Activated CD8-positive, alpha-beta memory T cell treated with anti-CD3 and anti-CD28 coated beads, Interleukin-2, amount 10 ng/mL, durations not matched to agents 7 days and 5 days (primary cell): ENCODE measurements around the gene APOL2. TPM values are rescaled to one million over a fixed set of nuclear protein-coding genes. Genes with fewer than 3 reads are reported as not detected.
"Not testable (repeated sequence)": the region's sequence is repeated elsewhere in the genome, so short reads cannot be mapped to it uniquely, and the experiment has no call there.

ENCODE experiments used
- ATAC-seq: fragments of 150-1000 bp; cut with Tn5 transposase; one replicate; pipeline ENCODE4 v1.10.0; 2021; ENCODE audit warnings: moderate library complexity
- CTCF ChIA-PET: fragments of 350-600 bp; sonication (Branson Sonifier 250); formaldehyde crosslinking; loops from one replicate; lab custom pipeline; 2021; ENCODE audit warnings: antibody characterized with exemption; lab: Charles Lee
- DNase-seq: peaks from one replicate; pipeline ENCODE4 v3.0.0-alpha.2; 2020
- H3K27ac Mint-ChIP-seq: one replicate; pipeline ENCODE4 v1.8.0; 2021; ENCODE audit warnings: mild to moderate bottlenecking, mixed read lengths
- H3K27me3 Mint-ChIP-seq: one replicate; pipeline ENCODE4 v1.8.0; 2021; ENCODE audit warnings: mixed read lengths
- H3K36me3 Mint-ChIP-seq: one replicate; pipeline ENCODE4 v1.8.0; 2021; ENCODE audit warnings: mild to moderate bottlenecking, mixed read lengths
- H3K4me1 Mint-ChIP-seq: one replicate; pipeline ENCODE4 v1.8.0; 2021; ENCODE audit warnings: mixed read lengths
- H3K4me3 Mint-ChIP-seq: one replicate; pipeline ENCODE4 v1.8.0; 2021; ENCODE audit warnings: mild to moderate bottlenecking, moderate library complexity, mixed read lengths
- H3K9me3 Mint-ChIP-seq: one replicate; pipeline ENCODE4 v1.8.0; 2022; ENCODE audit warnings: low read depth, mixed read lengths
- total RNA-seq, 2 experiments: library from RNA; stranded (reverse); gene quantifications; one replicate each; pipeline ENCODE4 v1.2.3, GENCODE V29; 2021

APOL2 gene
- total RNA-seq, 2 experiments from 2014 or later, result 82.6 to 86.4 TPM

DNA sequence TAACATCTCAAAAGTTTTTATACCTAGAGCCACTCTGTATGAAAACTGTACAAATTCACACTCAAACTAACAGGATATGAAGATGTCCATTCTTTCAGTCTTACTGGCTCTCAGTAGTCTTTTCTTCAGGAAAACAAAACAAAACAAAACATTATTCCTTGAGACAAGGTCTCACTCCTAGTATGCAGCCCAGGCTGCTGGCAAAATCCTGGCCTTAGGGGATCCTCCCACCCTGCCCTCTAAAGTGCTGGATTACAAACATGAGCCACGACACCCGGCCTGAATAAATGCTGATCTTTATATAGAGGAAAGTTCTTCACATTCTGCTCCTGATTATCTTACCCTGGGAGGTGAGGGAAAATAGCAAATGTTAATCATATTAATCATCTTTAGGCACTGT lies 5.1 kb downstream of the APOL2 start:
- Mint-ChIP-seq H3K4me1 (peaks cover 59% of the 10 kb centered on the region), H3K27me3 (no peaks in the 10 kb centered on the region), H3K27ac (peak overlapping the region; percentile 39), H3K9me3 (peaks cover 6% of the 10 kb centered on the region), H3K4me3 (no peak overlapping the region), H3K36me3 (peaks cover 73% of the 10 kb centered on the region)
- DNase-seq (no peak), ATAC-seq (no peak)
- CTCF ChIA-PET, result interaction anchor here (1.1 to 7.6 kb wide), 2 partner anchors 18 to 52 kb away, joined by 3 to 67 read pairs; partner anchors contain the start of gene APOL1

DNA sequence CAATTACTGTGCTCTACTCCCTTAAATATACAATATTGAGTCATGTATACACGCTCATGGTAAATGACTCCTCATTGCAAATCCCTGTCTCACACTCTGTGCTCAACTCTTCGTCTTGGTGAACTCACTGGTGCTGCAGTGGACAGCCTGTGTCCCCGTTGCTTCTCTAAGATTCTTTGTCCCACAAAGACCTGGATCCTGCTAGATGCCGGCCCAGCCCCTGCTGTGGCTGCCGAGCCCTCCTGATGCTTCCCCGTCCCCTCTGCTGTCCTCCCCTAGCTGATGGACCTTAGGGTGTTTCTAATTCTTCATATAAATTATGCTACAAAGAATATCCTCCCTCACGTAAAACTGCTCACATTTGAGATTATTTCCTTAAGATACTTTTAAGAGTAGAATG lies 5.5 kb downstream of the APOL2 start:
- Mint-ChIP-seq H3K36me3 (peaks cover 70% of the 10 kb centered on the region), H3K27ac (no peak overlapping the region), H3K27me3 (no peaks in the 10 kb centered on the region), H3K4me1 (peaks cover 59% of the 10 kb centered on the region), H3K4me3 (no peak overlapping the region), H3K9me3 (peaks cover 6% of the 10 kb centered on the region)
- DNase-seq, result no peak
- ATAC-seq, result no peak
- CTCF ChIA-PET, result interaction anchor here (1.1 kb wide), 1 partner anchor 53 kb away, joined by 3 read pairs; no protein-coding TSS in a partner anchor

DNA sequence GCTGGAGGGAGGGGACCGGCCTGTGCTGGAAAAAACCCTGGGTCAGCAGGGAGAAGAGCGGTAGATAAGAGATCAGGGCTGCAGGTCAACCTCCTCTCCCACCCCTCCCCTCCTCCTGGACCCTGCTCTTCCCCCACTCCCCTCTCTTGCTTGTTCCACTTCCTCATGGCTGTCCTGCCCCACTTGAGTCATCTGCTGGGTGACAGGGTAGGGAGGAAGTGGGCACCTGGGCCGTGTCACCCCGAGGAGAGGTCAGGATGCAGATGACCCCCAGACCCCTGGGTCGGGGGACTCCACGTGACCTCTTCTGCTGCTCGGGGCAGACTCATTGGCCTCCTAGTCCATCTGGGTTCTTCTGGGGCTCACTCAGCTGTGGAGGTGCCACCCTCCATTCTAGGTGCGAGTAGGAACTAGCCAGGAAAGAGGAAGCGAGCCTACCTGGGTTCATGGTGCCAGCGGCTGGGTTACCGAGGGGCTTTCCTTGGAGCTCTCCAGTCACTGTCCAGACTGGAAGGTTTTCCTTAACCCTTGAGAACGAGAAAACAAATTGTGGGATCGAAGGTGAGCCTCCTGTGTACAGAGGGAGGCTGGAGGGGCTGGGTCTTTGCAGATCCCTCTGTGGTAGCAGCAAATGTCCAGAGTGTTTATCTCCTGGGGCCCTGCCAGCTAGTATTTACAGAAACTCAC lies 6.5 kb downstream of the APOL2 start:
- Mint-ChIP-seq H3K27me3 (no peaks in the 10 kb centered on the region), H3K4me1 (peaks cover 62% of the 10 kb centered on the region), H3K36me3 (peaks cover 72% of the 10 kb centered on the region), H3K4me3 (no peak overlapping the region), H3K9me3 (peaks cover 6% of the 10 kb centered on the region), H3K27ac (peak overlapping the region; percentile 3)
- DNase-seq (no peak), ATAC-seq (no peak)
- CTCF ChIA-PET, result interaction anchor here (1.2 kb wide), 1 partner anchor 17 kb away, joined by 3 read pairs; no protein-coding TSS in a partner anchor

DNA sequence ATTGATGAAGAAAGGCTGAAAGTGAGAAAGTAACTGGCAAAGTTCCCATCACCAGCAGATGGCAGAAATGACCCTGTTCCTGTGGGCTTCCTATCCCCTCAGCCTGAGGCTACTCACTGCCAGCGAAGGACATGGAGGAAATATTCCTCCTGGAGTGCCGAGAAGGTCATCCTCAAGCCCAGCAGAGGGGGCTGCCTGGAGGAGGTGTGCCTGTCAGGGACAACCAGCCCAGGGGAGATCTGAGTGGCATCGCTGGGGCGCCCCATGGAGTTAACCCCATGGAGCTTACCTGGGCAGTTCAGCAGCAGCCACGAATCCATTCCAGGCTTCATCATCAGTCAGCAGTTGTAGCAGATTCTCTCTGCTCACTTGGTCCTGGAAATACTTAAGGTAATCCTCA lies 8.3 kb downstream of the APOL2 start:
- ATAC-seq, result not testable (repeated sequence)

DNA sequence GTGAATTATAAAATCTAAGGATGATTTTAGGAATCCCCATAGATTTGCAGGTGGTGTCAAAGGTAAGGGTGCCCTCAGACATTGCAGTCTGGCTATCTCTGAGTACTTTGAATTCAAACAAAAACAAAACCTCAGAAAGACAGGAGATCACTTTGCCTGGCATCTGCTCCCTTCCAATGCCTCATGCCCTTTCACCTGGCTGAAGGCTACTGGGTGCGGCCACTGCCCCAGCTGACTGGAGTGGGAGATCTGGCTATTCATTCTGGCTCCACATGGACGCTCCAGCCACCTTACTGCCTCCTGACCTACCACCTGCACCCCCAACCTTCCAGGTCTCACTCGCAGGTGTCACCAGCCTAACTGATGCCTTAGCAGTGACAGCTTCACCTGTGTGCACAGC lies 9.7 kb downstream of the APOL2 start:
- H3K27me3 Mint-ChIP-seq, ATAC-seq, H3K27ac Mint-ChIP-seq, H3K4me3 Mint-ChIP-seq, H3K9me3 Mint-ChIP-seq, CTCF ChIA-PET: not testable (repeated sequence)
- H3K36me3 Mint-ChIP-seq, result peaks cover 54% of the 10 kb centered on the region
- H3K4me1 Mint-ChIP-seq, result peaks cover 37% of the 10 kb centered on the region
- peak; percentile 18 for DNase-seq

More for the DNA sequence above, 8.3 kb downstream of the APOL2 start:
- Mint-ChIP-seq H3K4me1 (peaks cover 51% of the 10 kb centered on the region), H3K27ac (peak overlapping the region; percentile 26), H3K36me3 (peaks cover 68% of the 10 kb centered on the region)
- CTCF ChIA-PET, H3K4me3 Mint-ChIP-seq, H3K9me3 Mint-ChIP-seq, DNase-seq, H3K27me3 Mint-ChIP-seq: not testable (repeated sequence)

DNA sequence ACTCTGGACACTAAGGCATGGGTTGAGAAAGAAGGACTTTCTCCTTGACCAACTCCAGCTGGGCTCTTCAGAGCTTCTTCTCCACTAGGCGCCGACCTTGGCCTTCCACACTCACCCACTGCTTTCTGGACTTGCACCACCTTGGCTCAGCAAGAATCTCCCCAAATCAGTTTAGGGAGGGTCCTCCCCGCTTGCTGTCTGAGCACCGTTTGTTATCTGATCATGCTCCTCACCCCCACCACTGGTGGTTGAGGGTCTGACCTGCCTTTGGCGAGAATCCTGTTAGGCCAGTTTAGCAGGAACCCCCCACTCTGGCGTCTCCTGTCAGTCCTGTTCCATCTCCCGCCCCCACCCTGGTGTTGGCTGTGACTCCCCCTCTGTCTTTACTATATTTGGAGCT lies 10.4 kb downstream of the APOL2 start:
- Mint-ChIP-seq H3K4me3 (no peak overlapping the region), H3K27me3 (no peaks in the 10 kb centered on the region), H3K27ac (no peak overlapping the region), H3K4me1 (peaks cover 31% of the 10 kb centered on the region), H3K9me3 (no peaks in the 10 kb centered on the region), H3K36me3 (peaks cover 49% of the 10 kb centered on the region)
- ATAC-seq (no peak), DNase-seq (peak; percentile 19)
- CTCF ChIA-PET, result interaction anchor here (1.6 to 3.2 kb wide), 2 partner anchors 9 to 34 kb away, joined by 5 to 19 read pairs; partner anchors contain the start of gene APOL2

DNA sequence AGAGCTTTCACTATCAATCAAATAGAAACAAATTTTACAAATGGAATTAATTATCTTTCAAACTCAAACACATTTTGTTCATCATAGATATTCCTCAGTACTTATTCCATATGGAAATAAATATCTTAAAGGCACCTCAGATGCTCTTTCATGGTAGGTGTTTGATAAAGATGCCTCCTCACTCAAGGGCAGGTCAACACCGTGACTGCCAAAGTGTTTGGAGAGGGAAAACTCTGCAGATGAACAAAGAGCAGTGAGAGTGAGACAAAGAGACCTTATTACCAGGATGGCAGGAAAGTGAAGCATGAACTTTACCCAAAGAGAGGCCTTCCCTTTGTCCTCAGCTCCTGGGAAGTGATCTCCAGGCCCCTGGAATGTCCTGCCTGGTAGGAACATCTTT lies 11.0 kb downstream of the APOL2 start:
- H3K4me3 Mint-ChIP-seq, H3K27ac Mint-ChIP-seq, ATAC-seq, H3K9me3 Mint-ChIP-seq, H3K27me3 Mint-ChIP-seq: not testable (repeated sequence)
- DNase-seq, result peak; percentile 0
- CTCF ChIA-PET, result interaction anchor here (0.8 to 3.2 kb wide), 6 partner anchors 10 to 242 kb away, joined by 3 to 19 read pairs (median 4); partner anchors contain the start of gene APOL2
- H3K4me1 Mint-ChIP-seq, result peaks cover 25% of the 10 kb centered on the region
- peaks cover 45% of the 10 kb centered on the region for H3K36me3 Mint-ChIP-seq

DNA sequence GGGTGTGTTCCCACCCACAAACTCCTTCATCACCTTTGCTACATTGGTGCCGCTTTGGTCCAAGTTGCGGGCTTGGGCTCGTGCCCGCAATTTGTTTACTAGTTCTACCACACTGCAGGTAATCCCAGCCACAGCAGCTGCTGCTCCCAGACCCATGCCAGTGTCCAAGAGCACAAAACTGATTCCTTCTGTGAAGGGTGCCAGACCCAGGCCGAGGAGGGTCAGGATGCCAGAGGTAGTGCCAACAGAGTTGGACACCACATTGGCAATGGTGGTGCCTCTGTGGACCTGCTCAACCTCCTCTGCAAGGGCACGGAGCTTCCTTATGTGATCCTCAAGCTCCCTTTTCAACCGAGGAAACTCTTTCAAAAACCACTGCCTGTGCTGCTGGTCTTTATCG lies 11.5 kb downstream of the APOL2 start:
- Mint-ChIP-seq H3K4me3 (no peak overlapping the region), H3K27ac (no peak overlapping the region), H3K27me3 (no peaks in the 10 kb centered on the region), H3K9me3 (no peaks in the 10 kb centered on the region), H3K4me1 (peaks cover 21% of the 10 kb centered on the region), H3K36me3 (peaks cover 44% of the 10 kb centered on the region)
- ATAC-seq, result no peak
- no peak for DNase-seq
- CTCF ChIA-PET, result interaction anchor here (0.7 to 3.2 kb wide), 7 partner anchors 10 to 243 kb away, joined by 3 to 19 read pairs (median 4); partner anchors contain the start of gene APOL2

DNA sequence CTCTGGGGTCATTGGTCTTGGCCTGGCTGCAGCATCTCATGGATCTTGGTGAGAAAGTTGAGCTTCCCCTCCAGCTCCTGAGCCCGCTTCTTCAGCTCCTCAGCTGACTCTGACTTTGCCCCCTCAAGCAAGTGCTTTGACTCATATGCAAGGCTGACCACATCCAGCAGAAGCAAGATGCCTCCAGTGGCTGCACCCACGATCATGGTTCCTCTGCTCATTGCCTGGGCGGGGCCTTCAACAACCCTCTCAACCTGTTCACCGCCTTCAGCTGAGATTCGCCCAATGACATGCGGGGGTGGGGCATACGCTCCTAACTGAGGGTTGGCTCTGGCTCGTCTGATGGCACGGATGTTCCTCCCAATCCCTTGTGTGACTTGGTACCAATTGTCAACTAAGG lies 11.9 kb downstream of the APOL2 start:
- H3K36me3 Mint-ChIP-seq, result peaks cover 42% of the 10 kb centered on the region

DNA sequence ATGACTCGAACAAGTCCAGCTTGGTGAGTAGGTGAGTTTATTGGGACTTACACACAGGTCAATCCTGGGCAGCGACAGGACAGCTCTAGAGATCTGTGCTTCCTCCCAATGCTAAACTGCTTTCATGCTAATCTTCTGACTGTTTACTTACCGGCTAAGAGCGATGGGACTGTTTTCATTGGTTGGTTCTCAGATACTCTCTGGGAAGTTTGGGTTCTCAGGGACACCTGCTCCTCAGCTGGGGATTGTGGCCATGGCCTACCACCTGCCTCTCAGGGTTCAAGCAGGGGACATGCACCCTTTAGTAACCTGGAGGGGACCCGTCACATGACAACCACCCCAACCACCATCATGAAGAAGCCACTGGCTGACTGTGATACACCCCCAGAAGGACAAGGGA lies 13.1 kb downstream of the APOL2 start:
- Mint-ChIP-seq H3K27ac (no peak overlapping the region), H3K4me3 (no peak overlapping the region), H3K4me1 (peaks cover 21% of the 10 kb centered on the region), H3K36me3 (peaks cover 33% of the 10 kb centered on the region), H3K27me3 (no peaks in the 10 kb centered on the region), H3K9me3 (no peaks in the 10 kb centered on the region)
- ATAC-seq, result no peak
- peak; percentile 30 for DNase-seq
- CTCF ChIA-PET, result interaction anchor here (1.2 to 3.2 kb wide), 3 partner anchors 12 to 161 kb away, joined by 3 to 19 read pairs (median 5); partner anchors contain the start of gene APOL2

More for the DNA sequence above, 11.9 kb downstream of the APOL2 start:
- no peaks in the 10 kb centered on the region for H3K9me3 Mint-ChIP-seq
- no peak overlapping the region for H3K4me3 Mint-ChIP-seq
- CTCF ChIA-PET, result interaction anchor here (0.7 to 3.2 kb wide), 7 partner anchors 11 to 243 kb away, joined by 3 to 19 read pairs (median 4); partner anchors contain the start of gene APOL2
- DNase-seq, result peak; percentile 64
- no peak overlapping the region for H3K27ac Mint-ChIP-seq
- peaks cover 20% of the 10 kb centered on the region for H3K4me1 Mint-ChIP-seq
- no peaks in the 10 kb centered on the region for H3K27me3 Mint-ChIP-seq
- peak; percentile 65 for ATAC-seq

DNA sequence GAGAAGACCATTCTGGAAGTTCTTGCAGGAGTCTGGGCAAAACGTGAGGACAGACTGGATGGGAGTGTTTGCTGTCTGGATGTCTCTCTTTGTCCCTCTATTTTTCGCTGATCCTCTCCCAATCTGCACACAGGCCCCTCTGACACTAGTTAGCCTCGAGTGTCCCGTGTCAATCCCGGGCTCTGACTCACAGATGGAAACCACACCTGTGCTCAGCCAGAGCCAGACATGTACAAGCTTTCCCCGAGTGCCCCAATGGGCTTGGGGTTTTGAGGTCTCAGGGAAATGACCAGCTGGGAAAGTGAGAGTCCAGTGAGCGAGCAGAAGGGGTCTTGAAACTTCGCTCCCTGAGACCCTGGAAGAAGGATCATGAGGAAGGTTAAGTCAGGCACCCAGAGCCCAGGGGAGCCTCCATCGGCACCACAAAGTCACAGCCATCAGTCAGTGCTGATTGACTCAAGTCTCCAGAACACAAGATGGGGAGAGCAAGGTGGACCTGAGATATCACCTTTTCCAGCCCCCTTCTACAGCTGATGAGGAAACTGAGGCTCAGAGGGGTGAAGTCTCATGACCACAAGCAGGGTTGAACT lies 13.9 kb downstream of the APOL2 start:
- no peak for ATAC-seq
- Mint-ChIP-seq H3K4me1 (peaks cover 21% of the 10 kb centered on the region), H3K36me3 (peaks cover 27% of the 10 kb centered on the region), H3K9me3 (no peaks in the 10 kb centered on the region), H3K27ac (no peak overlapping the region), H3K27me3 (peaks cover 5% of the 10 kb centered on the region), H3K4me3 (no peak overlapping the region)
- CTCF ChIA-PET, result interaction anchor here (1.2 to 1.5 kb wide), 2 partner anchors 29 to 160 kb away, joined by 3 to 5 read pairs; no protein-coding TSS in a partner anchor
- DNase-seq, result peak; percentile 28

DNA sequence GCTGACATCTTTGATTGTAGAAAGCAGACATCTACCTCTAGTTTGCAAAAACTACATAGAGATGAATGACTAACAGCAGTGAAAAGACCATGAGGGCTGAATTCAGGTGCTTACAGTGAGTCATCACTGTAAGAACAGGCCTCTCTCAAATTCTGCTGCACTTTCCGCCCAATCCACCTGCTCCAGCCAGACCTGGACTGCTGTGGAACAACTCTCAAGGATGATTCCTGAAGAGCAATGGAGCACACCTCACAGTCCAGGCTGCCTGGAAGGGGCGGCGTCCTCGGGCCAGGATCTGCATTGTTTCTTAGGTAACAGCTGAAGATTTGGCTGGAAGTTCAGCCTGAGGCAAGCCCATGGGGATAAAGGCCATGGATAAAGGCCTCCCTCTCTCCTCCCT lies 15.1 kb downstream of the APOL2 start:
- peak; percentile 31 for DNase-seq
- no peaks in the 10 kb centered on the region for H3K9me3 Mint-ChIP-seq
- H3K36me3 Mint-ChIP-seq, result peaks cover 20% of the 10 kb centered on the region
- no peak overlapping the region for H3K27ac Mint-ChIP-seq
- no peak overlapping the region for H3K4me3 Mint-ChIP-seq
- no peak for ATAC-seq
- H3K27me3 Mint-ChIP-seq, result peaks cover 12% of the 10 kb centered on the region
- CTCF ChIA-PET, result no interaction called here
- peaks cover 23% of the 10 kb centered on the region for H3K4me1 Mint-ChIP-seq

DNA sequence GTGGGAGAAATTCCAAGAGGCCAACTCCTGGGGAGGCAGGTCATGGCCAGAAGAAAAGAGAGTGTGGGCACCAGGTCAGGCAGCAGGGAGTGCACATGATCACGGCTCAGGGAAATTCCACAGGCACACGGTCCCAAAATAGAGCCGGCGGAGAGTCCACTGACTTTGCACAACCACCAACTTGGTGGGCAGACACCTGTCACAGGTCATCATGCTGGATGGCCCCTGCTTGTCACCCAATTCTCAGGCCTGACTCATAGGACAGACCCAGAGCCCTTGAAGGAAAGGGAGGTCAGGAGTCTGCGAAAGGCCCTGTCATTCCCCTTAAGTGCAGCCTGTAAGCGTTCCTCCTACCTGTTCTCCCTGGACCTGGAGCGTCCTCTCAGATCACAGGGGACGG lies 15.8 kb downstream of the APOL2 start:
- Mint-ChIP-seq H3K27me3 (peaks cover 20% of the 10 kb centered on the region), H3K4me3 (no peak overlapping the region), H3K9me3 (no peaks in the 10 kb centered on the region), H3K4me1 (peaks cover 21% of the 10 kb centered on the region), H3K27ac (no peak overlapping the region), H3K36me3 (peaks cover 18% of the 10 kb centered on the region)
- CTCF ChIA-PET, result interaction anchor here (7.3 kb wide), 1 partner anchor 28 kb away, joined by 54 read pairs; no protein-coding TSS in a partner anchor
- no peak for DNase-seq
- ATAC-seq, result no peak
